ENCODE results near the gene LIPC. TPM values are rescaled to one million over a fixed set of nuclear protein-coding genes. Genes with fewer than 3 reads are reported as not detected.

The LIPC gene
- polyA plus RNA-seq, 1 of the 3 experiments (the other 2 are of a cell fraction) = not detected

DNA sequence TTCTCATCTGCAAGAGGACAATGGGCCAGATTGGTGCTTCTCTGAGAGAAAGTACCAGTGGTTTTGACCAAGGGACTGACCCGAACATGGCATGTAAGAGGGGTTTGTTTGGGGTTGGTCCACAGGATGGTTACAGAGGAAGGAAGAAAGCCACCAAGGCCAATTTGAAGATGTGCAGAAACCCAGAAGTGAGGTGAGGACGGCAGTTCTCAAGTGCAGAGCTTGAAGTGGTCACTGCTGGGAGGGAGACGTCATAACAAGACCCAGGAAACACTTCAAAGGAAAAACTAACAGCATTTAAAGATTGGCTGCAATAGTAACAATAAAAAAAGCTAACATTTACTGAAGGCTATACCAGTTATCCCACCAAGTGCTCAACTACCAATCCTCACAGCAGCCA is 29.1 kb downstream of the LIPC start:
- H2AFZ ChIP-seq (ENCODE audit: low read depth) = no peak overlapping the region
- no peaks in the 10 kb centered on the region for H3F3A ChIP-seq (replicated peaks; ENCODE audit: insufficient read depth)
- WGBS (ENCODE audit: low lambda C conversion rate) = 82% methylated on average over 3 of the region's 3 CpGs
- H3K27ac ChIP-seq (ENCODE audit: low read depth in 2 of 2, low read length in 1 of 2) = no peak overlapping the region
- no peak for DNase-seq
- no peaks in the 10 kb centered on the region for H3K9me2 ChIP-seq
- H3K4me3 ChIP-seq (ENCODE audit: low read depth in 2 of 2, low read length in 1 of 2) = no peak overlapping the region
- H3K9ac ChIP-seq = no peak overlapping the region
- no peaks in the 10 kb centered on the region for H3K4me1 ChIP-seq (ENCODE audit: control insufficient read depth in 1 of 2, insufficient read depth in 2 of 2, low read depth in 1 of 2, low read length in 1 of 2)
- no peaks in the 10 kb centered on the region for H3K36me3 ChIP-seq (replicated peaks in 1 of 2; ENCODE audit: control insufficient read depth in 1 of 2, insufficient read depth in 2 of 2, low read length in 1 of 2)
- H3K79me2 ChIP-seq (ENCODE audit: insufficient read depth) = no peaks in the 10 kb centered on the region
- H3K4me2 ChIP-seq = no peak overlapping the region
- H4K20me1 ChIP-seq (ENCODE audit: insufficient read depth) = no peaks in the 10 kb centered on the region
- no peaks in the 10 kb centered on the region for H3K27me3 ChIP-seq (ENCODE audit: insufficient read depth)
- ChIA-PET CTCF (interaction anchor here (1.0 to 1.1 kb wide), 3 partner anchors 13 to 152 kb away, joined by 3 read pairs; no protein-coding TSS in a partner anchor), POLR2A (no interaction called here)
- TF ChIP-seq EP300 (IDR thresholded peaks at IDR 0.05; ENCODE audit: borderline replicate concordance in 1 of 2, low read depth in 1 of 2, low read length in 1 of 2) (no peak), GATA2 (CRISPR knock-in tag; IDR thresholded peaks at IDR 0.05) (no peak), MEF2A (IDR thresholded peaks at IDR 0.05; ENCODE audit: borderline replicate concordance, low read depth) (no peak), CHD2 (IDR thresholded peaks at IDR 0.05; ENCODE audit: low read length, partially characterized antibody) (no peak), FOSL2 (IDR thresholded peaks at IDR 0.05; ENCODE audit: borderline replicate concordance, low read depth) (no peak), TEAD4 (IDR thresholded peaks at IDR 0.05; ENCODE audit: borderline replicate concordance, insufficient read depth) (no peak), MXI1 (IDR thresholded peaks at IDR 0.05; ENCODE audit: low read depth, low read length) (no peak), NRF1 (IDR thresholded peaks at IDR 0.05; ENCODE audit: low read depth, low read length) (no peak), GABPA (IDR thresholded peaks at IDR 0.05; ENCODE audit: low read depth) (no peak), NFIC (IDR thresholded peaks at IDR 0.05; ENCODE audit: borderline replicate concordance) (no peak), EZH2phosphoT487 (IDR thresholded peaks at IDR 0.05; ENCODE audit: borderline replicate concordance, low read depth) (no peak), RAD21 (IDR thresholded peaks at IDR 0.05; ENCODE audit: low read length) (no peak)
- TF ChIP-seq, protein P1, sequence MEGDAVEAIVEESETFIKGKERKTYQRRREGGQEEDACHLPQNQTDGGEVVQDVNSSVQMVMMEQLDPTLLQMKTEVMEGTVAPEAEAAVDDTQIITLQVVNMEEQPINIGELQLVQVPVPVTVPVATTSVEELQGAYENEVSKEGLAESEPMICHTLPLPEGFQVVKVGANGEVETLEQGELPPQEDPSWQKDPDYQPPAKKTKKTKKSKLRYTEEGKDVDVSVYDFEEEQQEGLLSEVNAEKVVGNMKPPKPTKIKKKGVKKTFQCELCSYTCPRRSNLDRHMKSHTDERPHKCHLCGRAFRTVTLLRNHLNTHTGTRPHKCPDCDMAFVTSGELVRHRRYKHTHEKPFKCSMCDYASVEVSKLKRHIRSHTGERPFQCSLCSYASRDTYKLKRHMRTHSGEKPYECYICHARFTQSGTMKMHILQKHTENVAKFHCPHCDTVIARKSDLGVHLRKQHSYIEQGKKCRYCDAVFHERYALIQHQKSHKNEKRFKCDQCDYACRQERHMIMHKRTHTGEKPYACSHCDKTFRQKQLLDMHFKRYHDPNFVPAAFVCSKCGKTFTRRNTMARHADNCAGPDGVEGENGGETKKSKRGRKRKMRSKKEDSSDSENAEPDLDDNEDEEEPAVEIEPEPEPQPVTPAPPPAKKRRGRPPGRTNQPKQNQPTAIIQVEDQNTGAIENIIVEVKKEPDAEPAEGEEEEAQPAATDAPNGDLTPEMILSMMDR (IDR thresholded peaks at IDR 0.05) = no peak
- TF ChIP-seq, protein P2, sequence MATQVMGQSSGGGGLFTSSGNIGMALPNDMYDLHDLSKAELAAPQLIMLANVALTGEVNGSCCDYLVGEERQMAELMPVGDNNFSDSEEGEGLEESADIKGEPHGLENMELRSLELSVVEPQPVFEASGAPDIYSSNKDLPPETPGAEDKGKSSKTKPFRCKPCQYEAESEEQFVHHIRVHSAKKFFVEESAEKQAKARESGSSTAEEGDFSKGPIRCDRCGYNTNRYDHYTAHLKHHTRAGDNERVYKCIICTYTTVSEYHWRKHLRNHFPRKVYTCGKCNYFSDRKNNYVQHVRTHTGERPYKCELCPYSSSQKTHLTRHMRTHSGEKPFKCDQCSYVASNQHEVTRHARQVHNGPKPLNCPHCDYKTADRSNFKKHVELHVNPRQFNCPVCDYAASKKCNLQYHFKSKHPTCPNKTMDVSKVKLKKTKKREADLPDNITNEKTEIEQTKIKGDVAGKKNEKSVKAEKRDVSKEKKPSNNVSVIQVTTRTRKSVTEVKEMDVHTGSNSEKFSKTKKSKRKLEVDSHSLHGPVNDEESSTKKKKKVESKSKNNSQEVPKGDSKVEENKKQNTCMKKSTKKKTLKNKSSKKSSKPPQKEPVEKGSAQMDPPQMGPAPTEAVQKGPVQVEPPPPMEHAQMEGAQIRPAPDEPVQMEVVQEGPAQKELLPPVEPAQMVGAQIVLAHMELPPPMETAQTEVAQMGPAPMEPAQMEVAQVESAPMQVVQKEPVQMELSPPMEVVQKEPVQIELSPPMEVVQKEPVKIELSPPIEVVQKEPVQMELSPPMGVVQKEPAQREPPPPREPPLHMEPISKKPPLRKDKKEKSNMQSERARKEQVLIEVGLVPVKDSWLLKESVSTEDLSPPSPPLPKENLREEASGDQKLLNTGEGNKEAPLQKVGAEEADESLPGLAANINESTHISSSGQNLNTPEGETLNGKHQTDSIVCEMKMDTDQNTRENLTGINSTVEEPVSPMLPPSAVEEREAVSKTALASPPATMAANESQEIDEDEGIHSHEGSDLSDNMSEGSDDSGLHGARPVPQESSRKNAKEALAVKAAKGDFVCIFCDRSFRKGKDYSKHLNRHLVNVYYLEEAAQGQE (IDR thresholded peaks at IDR 0.05; ENCODE audit: low read depth, low read length) = no peak
- TF ChIP-seq, protein P3, sequence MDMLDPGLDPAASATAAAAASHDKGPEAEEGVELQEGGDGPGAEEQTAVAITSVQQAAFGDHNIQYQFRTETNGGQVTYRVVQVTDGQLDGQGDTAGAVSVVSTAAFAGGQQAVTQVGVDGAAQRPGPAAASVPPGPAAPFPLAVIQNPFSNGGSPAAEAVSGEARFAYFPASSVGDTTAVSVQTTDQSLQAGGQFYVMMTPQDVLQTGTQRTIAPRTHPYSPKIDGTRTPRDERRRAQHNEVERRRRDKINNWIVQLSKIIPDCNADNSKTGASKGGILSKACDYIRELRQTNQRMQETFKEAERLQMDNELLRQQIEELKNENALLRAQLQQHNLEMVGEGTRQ (IDR thresholded peaks at IDR 0.05; ENCODE audit: borderline replicate concordance, low read depth, low read length) = no peak
- TF ChIP-seq, protein P4, sequence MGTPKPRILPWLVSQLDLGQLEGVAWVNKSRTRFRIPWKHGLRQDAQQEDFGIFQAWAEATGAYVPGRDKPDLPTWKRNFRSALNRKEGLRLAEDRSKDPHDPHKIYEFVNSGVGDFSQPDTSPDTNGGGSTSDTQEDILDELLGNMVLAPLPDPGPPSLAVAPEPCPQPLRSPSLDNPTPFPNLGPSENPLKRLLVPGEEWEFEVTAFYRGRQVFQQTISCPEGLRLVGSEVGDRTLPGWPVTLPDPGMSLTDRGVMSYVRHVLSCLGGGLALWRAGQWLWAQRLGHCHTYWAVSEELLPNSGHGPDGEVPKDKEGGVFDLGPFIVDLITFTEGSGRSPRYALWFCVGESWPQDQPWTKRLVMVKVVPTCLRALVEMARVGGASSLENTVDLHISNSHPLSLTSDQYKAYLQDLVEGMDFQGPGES (IDR thresholded peaks at IDR 0.05; ENCODE audit: low read depth, low read length) = no peak
- no peaks in the 10 kb centered on the region for H3K9me3 ChIP-seq
